Fibroblast of gingiva (primary cell): ENCODE results near the gene CD4.

ENCODE experiments used
- DNase-seq: peaks from one replicate; pipeline ENCODE4 v3.0.0-alpha.2; 2011; ENCODE audit warnings: low read depth

Gene CD4

GRCh38 chr12:6828781-6829535, 39.6 kb downstream of the CD4 start:
- peak; percentile 52 for DNase-seq

DNA sequence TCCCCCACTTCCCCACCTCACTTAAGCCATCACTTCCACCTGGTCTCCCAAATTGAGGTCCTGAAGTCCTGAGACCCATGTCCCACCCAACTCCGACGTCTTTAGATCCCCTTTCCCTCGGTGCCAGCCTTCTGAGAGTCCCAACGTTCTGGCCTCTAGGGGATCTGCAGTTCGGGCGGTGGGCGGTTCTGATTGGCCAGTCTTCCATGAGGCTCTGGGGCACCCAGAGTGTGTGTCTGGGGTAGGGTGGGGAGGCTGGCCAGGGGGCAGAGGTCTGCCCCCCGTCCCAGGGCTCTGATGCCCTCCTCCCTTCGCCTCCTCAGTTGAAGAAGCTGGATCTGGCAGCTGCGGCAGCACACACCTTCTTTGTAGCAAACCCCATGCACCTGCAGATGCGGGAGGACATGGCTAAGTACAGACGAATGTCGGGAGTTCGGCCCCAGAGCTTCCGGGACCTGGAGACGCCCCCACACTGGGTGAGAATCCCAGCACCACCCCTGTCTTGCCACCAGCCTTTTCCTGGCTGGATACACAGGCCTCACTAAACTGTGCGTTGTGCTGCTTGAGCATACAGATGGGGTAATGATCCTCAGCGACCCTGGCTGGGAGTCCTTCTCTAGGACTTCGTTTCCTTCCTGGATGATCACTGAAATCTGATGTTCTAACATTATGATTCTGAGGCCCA, 40.4 kb downstream of the CD4 start:
- peak; percentile 24 for DNase-seq

DNA sequence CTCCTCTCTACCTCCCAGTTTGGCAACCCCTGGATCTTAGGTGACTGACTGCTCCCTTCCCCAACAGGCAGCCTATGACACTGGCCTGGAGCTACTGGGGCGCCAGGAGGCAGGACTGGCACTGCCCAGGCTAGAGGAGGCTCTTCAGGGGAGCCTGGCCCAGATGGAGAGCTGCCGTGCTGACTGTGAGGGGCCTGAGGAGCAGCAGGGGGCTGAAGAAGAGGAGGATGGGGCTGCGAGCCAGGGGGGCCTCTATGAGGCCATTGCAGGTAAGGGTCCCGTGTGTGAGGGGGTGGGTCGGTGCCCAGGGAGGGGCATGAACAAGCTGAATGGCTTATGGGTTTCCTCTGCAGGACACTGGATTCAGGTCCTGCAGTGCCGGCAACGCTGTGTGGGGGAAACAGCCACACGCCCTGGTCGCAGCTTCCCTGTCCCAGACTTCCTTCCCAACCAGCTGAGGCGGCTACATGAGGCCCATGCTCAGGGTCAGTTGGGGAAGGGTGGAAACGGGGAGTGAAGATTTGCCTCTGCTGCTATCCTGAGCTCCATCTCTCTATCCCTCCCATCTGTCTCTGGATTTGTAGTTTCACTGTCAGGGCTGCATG, 41.1 kb downstream of the CD4 start:
- no peak for DNase-seq

DNA sequence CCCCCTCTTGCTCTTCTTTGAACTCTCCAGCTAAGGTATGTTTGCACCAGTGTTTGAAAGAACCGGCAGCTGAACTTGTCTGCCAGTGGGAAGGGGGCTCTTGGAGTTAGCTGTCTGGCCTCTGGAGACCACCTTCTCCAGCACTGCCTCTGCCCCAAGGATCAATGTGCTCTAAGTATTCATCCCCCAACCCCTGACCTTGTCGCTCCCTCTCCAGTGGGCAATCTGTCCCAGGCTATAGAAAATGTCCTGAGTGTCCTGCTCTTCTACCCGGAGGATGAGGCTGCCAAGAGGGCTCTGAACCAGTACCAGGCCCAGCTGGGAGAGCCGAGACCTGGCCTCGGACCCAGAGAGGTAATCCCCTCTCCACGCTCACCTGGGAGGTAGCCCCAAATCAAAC, 41.7 kb downstream of the CD4 start:
- DNase-seq, result no peak

DNA sequence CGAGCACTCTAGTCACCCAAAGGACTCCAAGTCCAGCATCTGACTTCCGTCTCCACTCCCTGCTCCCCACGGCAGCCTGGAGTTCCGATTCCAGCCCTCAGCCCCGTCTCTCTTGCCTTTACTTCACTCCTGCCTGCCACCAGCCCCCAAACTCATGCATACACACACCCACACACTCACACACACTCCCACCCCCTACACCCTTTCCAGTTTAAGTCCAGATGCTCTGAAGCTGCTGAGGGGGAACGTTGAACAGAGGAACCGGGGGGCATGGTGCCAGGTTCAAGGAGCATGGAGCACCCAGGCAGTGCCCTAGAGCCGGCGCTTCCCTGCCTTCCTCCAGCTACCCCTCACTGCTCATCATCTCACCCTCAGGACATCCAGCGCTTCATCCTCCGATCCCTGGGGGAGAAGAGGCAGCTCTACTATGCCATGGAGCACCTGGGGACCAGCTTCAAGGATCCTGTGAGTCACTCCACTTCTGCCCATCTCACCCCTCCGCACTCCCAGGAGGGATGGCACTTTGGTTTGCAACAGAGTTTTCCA, 42.2 kb downstream of the CD4 start:
- no peak for DNase-seq

- DNase-seq, result no peak
Observed at GRCh38 chr12:6832125-6832524, 42.8 kb downstream of the CD4 start.

DNA sequence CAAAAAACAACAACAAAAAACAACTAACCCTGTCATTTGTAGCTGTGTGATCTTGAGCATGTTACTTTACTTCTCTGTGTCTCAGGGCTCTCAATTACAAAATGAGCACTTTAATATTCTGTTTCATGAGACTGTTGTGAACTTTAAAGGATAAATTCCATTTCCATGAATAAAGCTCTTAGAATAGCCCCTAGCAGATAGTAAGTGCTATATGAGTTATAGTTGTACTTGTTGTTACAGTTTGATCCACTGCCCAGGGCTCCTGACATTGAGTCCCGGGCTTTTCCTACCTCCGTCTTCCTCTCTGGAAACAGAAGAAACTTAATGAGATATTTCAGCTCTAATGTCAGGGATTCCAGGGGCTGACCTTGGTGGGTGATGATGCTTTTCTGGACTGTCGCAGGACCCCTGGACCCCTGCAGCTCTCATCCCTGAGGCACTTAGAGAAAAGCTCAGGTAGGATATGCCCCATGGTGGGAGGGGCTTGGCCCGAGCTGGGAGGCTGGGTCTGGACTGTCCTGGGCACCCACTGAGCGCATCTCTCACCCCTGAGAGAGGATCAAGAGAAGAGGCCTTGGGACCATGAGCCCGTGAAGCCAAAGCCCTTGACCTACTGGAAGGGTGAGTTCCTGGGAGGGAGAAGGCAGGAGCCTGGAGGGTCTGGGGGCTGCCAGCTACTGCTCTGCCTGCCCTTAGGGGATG, 44.0 kb downstream of the CD4 start:
- DNase-seq, result no peak

DNA sequence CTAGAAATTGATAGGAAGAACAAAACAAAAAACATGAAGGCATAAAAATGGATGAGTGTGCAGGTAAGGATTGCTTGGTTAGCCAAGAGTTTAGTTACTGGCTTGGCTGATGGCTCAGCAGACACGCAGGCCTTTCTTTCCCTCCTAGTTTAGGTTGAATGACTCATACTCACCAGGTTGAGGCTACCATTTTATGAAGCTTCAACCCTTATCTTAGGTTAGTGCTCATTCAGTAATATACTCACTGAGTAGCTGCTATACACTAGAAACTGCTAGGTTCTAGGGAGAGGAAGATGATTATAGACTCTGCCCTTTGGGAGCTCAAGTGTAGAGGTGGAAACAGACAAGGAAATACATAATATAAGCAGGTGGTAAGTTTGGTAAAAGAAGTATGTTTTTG, 44.9 kb downstream of the CD4 start:
- no peak for DNase-seq

GRCh38 chr12:6834873-6835272, 45.5 kb downstream of the CD4 start:
- DNase-seq, result no peak

GRCh38 chr12:6836851-6837250, 47.5 kb downstream of the CD4 start:
- DNase-seq, result no peak

DNA sequence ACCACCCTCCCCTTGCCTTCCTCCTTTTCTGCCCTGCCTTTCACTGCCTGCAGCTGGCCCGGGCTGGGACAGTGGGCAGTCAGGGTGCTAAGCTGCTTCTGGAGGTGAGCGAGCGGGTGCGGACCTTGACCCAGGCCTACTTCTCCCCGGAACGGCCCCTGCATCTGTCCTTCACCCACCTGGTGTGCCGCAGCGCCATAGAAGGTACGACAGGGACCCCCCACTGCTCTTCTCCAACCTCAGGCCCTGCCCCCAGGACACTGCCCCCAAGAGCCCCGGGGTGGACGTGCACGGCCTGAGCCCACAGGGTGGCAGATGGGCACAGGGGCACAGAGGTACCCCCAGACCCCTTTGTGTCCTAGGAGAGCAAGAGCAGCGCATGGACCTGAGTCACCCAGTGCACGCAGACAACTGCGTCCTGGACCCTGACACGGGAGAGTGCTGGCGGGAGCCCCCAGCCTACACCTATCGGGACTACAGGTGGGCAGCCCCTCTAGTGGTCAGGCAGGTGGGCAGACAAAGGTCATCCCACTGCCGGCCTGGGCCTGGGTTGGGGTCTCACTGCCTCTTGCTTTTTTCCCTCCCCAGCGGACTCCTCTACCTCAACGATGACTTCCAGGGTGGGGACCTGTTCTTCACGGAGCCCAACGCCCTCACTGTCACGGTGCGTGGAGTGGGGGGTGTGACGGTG, 48.2 kb downstream of the CD4 start:
- DNase-seq, result no peak

GRCh38 chr12:6838854-6839253, 49.5 kb downstream of the CD4 start:
- DNase-seq, result no peak

- no peak for DNase-seq
Observed at GRCh38 chr12:6839482-6840201, 50.3 kb downstream of the CD4 start.

- no peak for DNase-seq
Observed at GRCh38 chr12:6840330-6840729, 51.0 kb downstream of the CD4 start.

DNA sequence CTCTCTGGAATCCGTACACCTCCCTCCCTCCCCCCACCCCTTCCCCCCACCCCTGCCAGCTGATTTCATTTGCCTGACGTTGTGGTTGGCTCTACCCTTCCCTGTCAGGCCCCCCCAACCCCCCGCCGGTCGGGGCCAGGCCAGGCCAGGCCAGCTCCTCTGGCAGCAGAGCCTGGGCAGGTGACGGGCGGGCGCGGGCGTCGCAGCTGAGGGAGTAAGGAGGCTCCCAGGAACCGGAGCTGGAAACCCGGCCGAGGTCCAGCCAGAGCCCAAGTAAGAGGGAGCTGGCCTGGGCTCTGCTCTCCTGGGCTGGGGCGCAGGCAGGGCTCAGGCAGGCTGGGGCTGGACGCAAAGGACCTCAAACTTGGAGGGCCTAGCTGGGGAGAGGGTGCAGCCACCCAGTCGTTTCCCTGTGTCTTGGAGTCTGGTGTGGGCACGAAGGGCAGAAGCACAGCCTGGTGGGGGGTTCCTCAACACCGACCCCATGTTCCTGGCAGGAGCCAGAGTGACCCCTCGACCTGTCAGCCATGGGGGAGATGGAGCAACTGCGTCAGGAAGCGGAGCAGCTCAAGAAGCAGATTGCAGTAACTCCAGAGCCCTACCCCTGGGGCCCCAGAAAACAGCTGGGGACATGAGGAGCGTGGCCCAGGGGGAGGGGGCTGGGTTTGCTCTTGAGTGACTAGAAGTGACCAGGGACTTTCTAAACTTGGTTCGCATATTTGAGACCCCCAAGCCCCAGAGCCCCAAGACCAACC, 51.6 kb downstream of the CD4 start, which contains the start of gene GNB3:
TSS of gene GNB3 (plus strand) at position 165 of the 755 bp plus-strand sequence. CDS start at position 528, 363 bp downstream.
- no peak for DNase-seq

GRCh38 chr12:6842075-6842474, 52.7 kb downstream of the CD4 start:
- no peak for DNase-seq

DNA sequence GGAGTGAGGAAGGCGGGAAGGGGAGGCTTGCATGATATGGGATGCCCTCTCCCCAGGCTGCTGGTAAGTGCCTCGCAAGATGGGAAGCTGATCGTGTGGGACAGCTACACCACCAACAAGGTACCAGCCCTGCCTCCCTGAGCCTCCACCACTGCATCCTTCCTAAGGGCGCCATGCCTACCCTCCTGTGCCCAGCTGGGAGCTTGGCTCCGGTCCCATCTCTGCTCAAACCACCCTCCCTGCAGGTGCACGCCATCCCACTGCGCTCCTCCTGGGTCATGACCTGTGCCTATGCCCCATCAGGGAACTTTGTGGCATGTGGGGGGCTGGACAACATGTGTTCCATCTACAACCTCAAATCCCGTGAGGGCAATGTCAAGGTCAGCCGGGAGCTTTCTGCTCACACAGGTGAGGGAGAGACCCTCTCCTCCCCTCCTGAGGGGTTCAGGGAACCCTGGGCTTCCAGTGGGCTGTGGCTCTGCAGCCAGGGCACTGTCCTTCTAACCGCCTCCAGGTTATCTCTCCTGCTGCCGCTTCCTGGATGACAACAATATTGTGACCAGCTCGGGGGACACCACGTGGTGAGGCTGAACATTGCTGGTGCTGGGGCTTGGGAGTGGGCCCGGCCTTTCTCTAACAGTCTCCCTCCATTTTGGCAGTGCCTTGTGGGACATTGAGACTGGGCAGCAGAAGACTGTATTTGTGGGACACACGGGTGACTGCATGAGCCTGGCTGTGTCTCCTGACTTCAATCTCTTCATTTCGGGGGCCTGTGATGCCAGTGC, 54.0 kb downstream of the CD4 start:
- DNase-seq, result no peak

GRCh38 chr12:6845395-6845794, 56.1 kb downstream of the CD4 start:
- no peak for DNase-seq

DNA sequence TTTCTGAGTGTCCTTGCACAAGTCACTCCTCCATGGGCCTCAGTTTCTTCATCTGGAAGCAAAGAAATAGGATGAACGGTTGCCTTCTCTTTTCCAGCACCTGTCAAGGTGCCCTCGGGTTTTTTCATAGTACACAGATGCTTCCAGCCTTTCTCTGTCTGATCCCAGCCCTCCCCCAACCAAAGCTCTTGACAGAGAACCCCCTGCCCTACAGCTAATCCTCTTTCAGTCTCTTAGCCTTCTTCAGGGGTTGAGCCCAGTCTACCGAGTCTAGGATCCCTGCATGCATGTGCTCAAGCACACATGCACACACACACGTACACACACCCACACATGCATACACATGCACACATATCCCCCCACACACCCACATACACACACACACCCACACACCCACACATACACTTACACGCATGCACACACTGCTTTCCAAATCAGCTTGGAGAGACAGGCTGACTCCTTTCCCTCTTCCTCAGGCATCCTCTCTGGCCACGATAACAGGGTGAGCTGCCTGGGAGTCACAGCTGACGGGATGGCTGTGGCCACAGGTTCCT, 57.1 kb downstream of the CD4 start:
- no peak for DNase-seq
